ENCODE results near the gene ZMYND8. TPM values are rescaled to one million over a fixed set of nuclear protein-coding genes. Genes with fewer than 3 reads are reported as not detected.
A peak's percentile ranks its signal among the peaks of the same experiment; 100 is the strongest.
"Not testable (repeated sequence)": the region's sequence is repeated elsewhere in the genome, so short reads cannot be mapped to it uniquely, and the experiment has no call there.

The ZMYND8 gene
- total RNA-seq, 4 donors from 2014 or later, result 51.3 to 106 (median 94.0) TPM

GRCh38 chr20:47293631-47294030 is 62.9 kb downstream of the ZMYND8 start:
- H3K4me3 ChIP-seq, result no peak overlapping the region
- DNase-seq, result no peak
- peaks cover 0 to 83% (median 3%) of the 10 kb centered on the region in 3 donors for H3K36me3 ChIP-seq
- no peak overlapping the region for H3K27ac ChIP-seq
- no peaks in the 10 kb centered on the region for H3K4me1 ChIP-seq
- TF ChIP-seq CTCF (IDR thresholded peaks at IDR 0.05), result no peak
- TF ChIP-seq POLR2A (IDR thresholded peaks at IDR 0.05), result no peak
- H3K9me3 ChIP-seq, result no peaks in the 10 kb centered on the region
- no peaks in the 10 kb centered on the region for H3K27me3 ChIP-seq

- H3K9me3 ChIP-seq, result no peaks in the 10 kb centered on the region
- H3K27me3 ChIP-seq, result no peaks in the 10 kb centered on the region
- TF ChIP-seq CTCF (IDR thresholded peaks at IDR 0.05) (no peak), POLR2A (IDR thresholded peaks at IDR 0.05) (no peak)
- DNase-seq, result peak in 1 of 3 donors; percentile 27
- H3K4me1 ChIP-seq, result no peaks in the 10 kb centered on the region
- H3K27ac ChIP-seq, result no peak overlapping the region
- no peak overlapping the region for H3K4me3 ChIP-seq
- H3K36me3 ChIP-seq, result peaks cover 0 to 83% (median 3%) of the 10 kb centered on the region in 3 donors
Measured at GRCh38 chr20:47292581-47292980, 63.9 kb downstream of the ZMYND8 start.

- Histone ChIP-seq H3K4me1 (no peaks in the 10 kb centered on the region), H3K27me3 (no peaks in the 10 kb centered on the region), H3K27ac (no peak overlapping the region), H3K36me3 (peaks cover 0 to 81% (median 3%) of the 10 kb centered on the region in 3 donors), H3K4me3 (no peak overlapping the region), H3K9me3 (no peaks in the 10 kb centered on the region)
- TF ChIP-seq POLR2A (IDR thresholded peaks at IDR 0.05) (no peak), CTCF (IDR thresholded peaks at IDR 0.05) (no peak)
- no peak for DNase-seq
Measured at GRCh38 chr20:47290666-47291430, 65.7 kb downstream of the ZMYND8 start.

- DNase-seq, result no peak
- H3K36me3 ChIP-seq, result peaks cover 0 to 81% (median 3%) of the 10 kb centered on the region in 3 donors
- no peak overlapping the region for H3K27ac ChIP-seq
- H3K9me3 ChIP-seq, result no peaks in the 10 kb centered on the region
- H3K4me3 ChIP-seq, result no peak overlapping the region
- no peaks in the 10 kb centered on the region for H3K4me1 ChIP-seq
- TF ChIP-seq POLR2A (IDR thresholded peaks at IDR 0.05) (no peak), CTCF (IDR thresholded peaks at IDR 0.05) (no peak)
- H3K27me3 ChIP-seq, result no peaks in the 10 kb centered on the region
Measured at GRCh38 chr20:47290008-47290407, 66.5 kb downstream of the ZMYND8 start.

GRCh38 chr20:47289096-47289495 is 67.4 kb downstream of the ZMYND8 start:
- no peak for DNase-seq
- no peak overlapping the region for H3K4me3 ChIP-seq
- no peaks in the 10 kb centered on the region for H3K27me3 ChIP-seq
- H3K27ac ChIP-seq, result no peak overlapping the region
- TF ChIP-seq CTCF (IDR thresholded peaks at IDR 0.05) (no peak), POLR2A (IDR thresholded peaks at IDR 0.05) (no peak)
- H3K4me1 ChIP-seq, result no peaks in the 10 kb centered on the region
- no peaks in the 10 kb centered on the region for H3K9me3 ChIP-seq
- peaks cover 0 to 84% (median 3%) of the 10 kb centered on the region in 3 donors for H3K36me3 ChIP-seq

- H3K4me1 ChIP-seq, H3K27ac ChIP-seq, H3K4me3 ChIP-seq, H3K27me3 ChIP-seq, H3K9me3 ChIP-seq: not testable (repeated sequence)
- DNase-seq, result peak in 1 of 3 donors; percentile 13
- peaks cover 0 to 84% (median 3%) of the 10 kb centered on the region in 3 donors for H3K36me3 ChIP-seq
Measured at GRCh38 chr20:47288530-47288929, 68.0 kb downstream of the ZMYND8 start.

All from Peyer's patch (tissue), 4 donors.